ENCODE results near the gene DBNDD1. TPM values are rescaled to one million over a fixed set of nuclear protein-coding genes. Genes with fewer than 3 reads are reported as not detected.
"Not testable (repeated sequence)": the region's sequence is repeated elsewhere in the genome, so short reads cannot be mapped to it uniquely, and the experiment has no call there.

Gene DBNDD1
- total RNA-seq, 1 donor from 2014 or later, result 4.6 TPM

DNA sequence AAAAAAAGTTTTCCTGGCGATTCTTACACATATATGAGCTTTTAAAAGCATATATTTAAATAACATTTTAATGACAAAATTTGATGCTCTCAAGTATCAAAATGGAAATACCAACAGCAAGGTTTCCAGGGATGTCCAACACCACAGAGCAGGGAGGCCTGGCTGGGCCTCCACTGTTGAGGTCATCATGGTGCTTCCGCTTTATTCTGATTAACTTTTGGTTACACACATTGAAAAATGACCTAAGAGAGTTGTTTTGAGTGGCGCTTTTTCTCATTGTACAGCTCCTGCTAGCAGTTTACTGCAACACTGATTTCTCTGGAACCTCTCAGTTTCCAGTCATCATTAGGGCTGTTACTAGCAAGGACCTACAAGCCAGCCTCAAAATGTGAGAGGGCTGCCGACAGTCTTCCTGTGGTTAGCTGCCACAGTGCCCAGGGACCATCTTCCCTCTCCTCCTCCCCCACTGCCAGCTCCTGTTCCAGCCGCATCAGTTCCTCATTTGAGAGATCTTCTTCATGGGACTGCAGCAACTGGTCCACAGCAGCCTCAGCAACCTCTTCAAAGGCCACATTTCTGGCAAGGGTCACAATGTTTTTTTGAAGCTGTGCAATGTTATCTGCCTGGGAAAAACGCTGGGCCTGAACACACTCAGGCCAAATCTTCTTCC, 49.4 kb downstream of the DBNDD1 start:
- Histone ChIP-seq H3K27me3 (ENCODE audit: low read depth) (no peaks in the 10 kb centered on the region), H3K4me1 (peaks cover 43% of the 10 kb centered on the region), H3K9me3 (replicated peaks) (no peaks in the 10 kb centered on the region), H3K27ac (replicated peaks) (no peak overlapping the region), H3K36me3 (peaks cover 10% of the 10 kb centered on the region), H3K4me3 (no peak overlapping the region)
- intact Hi-C loops (cut with micrococcal nuclease), result no loop called here
- no peak for DNase-seq
- TF ChIP-seq CTCF (IDR thresholded peaks at IDR 0.05; ENCODE audit: borderline replicate concordance), result no peak

GRCh38 chr16:89968074-89968473, 51.2 kb downstream of the DBNDD1 start:
- H3K4me3 ChIP-seq; H3K27me3 ChIP-seq (ENCODE audit: low read depth); H3K9me3 ChIP-seq (replicated peaks); H3K27ac ChIP-seq (replicated peaks); intact Hi-C loops (cut with micrococcal nuclease); DNase-seq: not testable (repeated sequence)
- Histone ChIP-seq H3K36me3 (peaks cover 20% of the 10 kb centered on the region), H3K4me1 (peaks cover 32% of the 10 kb centered on the region)

DNA sequence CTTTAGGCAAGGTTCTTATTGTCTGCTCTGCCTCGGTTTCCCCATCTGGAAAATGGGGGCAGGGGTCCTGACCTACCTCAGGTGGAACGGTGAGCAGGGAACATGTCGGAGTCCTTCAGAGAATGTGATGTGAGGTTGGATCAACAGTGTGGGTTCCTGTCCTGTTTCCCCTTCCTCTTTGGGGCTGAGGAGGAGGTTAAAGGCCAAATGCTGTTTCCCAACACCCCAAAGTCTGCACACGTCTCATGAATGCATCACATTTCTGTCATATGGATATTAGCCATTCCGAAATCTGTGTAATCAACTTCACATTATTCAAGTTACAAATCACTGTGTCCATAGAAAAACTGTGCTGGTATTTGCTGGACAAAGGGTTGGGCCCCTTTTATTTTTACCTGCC, 51.8 kb downstream of the DBNDD1 start:
- Histone ChIP-seq H3K4me1 (peaks cover 25% of the 10 kb centered on the region), H3K36me3 (peaks cover 23% of the 10 kb centered on the region)
- DNase-seq; H3K9me3 ChIP-seq (replicated peaks); H3K4me3 ChIP-seq; H3K27me3 ChIP-seq (ENCODE audit: low read depth); intact Hi-C loops (cut with micrococcal nuclease); H3K27ac ChIP-seq (replicated peaks): not testable (repeated sequence)

GRCh38 chr16:89966756-89967155, 52.5 kb downstream of the DBNDD1 start:
- Histone ChIP-seq H3K4me1 (peaks cover 21% of the 10 kb centered on the region), H3K27ac (replicated peaks) (no peak overlapping the region), H3K9me3 (replicated peaks) (no peaks in the 10 kb centered on the region), H3K4me3 (no peak overlapping the region), H3K36me3 (peaks cover 28% of the 10 kb centered on the region), H3K27me3 (ENCODE audit: low read depth) (no peaks in the 10 kb centered on the region)
- intact Hi-C loops (cut with micrococcal nuclease), result no loop called here
- TF ChIP-seq CTCF (IDR thresholded peaks at IDR 0.05; ENCODE audit: borderline replicate concordance), result no peak
- DNase-seq, result no peak

GRCh38 chr16:89965447-89966225, 53.6 kb downstream of the DBNDD1 start:
- Histone ChIP-seq H3K27ac (replicated peaks) (no peak overlapping the region), H3K9me3 (replicated peaks) (no peaks in the 10 kb centered on the region), H3K36me3 (peaks cover 39% of the 10 kb centered on the region), H3K27me3 (ENCODE audit: low read depth) (no peaks in the 10 kb centered on the region), H3K4me3 (no peak overlapping the region), H3K4me1 (peaks cover 9% of the 10 kb centered on the region)
- no peak for DNase-seq
- TF ChIP-seq CTCF (IDR thresholded peaks at IDR 0.05; ENCODE audit: borderline replicate concordance), result no peak
- intact Hi-C loops (cut with micrococcal nuclease), result no loop called here

DNA sequence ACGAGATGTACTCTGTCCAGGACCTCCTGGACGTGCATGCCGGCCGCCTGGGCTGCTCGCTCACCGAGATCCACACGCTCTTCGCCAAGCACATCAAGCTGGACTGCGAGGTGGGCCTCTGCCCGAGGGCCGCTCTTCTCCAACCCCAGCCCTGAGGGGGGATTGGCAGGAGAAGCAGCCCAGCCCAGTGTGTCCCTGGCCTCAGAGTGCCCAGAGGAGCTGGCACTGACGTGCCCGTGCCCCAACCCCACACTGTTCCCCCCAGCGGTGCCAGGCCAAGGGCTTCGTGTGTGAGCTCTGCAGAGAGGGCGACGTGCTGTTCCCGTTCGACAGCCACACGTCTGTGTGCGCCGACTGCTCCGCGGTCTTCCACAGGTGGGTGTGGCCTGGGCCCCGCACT, 55.1 kb downstream of the DBNDD1 start:
- H3K27me3 ChIP-seq (ENCODE audit: low read depth), result no peaks in the 10 kb centered on the region
- intact Hi-C loops (cut with micrococcal nuclease), result no loop called here
- no peaks in the 10 kb centered on the region for H3K9me3 ChIP-seq (replicated peaks)
- H3K27ac ChIP-seq (replicated peaks), result no peak overlapping the region
- no peak for DNase-seq
- H3K4me3 ChIP-seq, result no peak overlapping the region
- H3K4me1 ChIP-seq, result no peaks in the 10 kb centered on the region
- peaks cover 40% of the 10 kb centered on the region for H3K36me3 ChIP-seq
- TF ChIP-seq CTCF (IDR thresholded peaks at IDR 0.05; ENCODE audit: borderline replicate concordance), result no peak
